HFFc6 (cell line): ENCODE measurements around the gene MEP1A. TPM values are rescaled to one million over a fixed set of nuclear protein-coding genes. Genes with fewer than 3 reads are reported as not detected.

ENCODE experiments used
- DNase-seq: peaks from one replicate; pipeline ENCODE4 v3.0.0-alpha.2; 2018
- H3K27ac Mint-ChIP-seq: 2 replicates; pipeline ENCODE4 v1.8.0; 2020; ENCODE audit warnings: mild to moderate bottlenecking, mixed read lengths
- H3K27me3 Mint-ChIP-seq: 2 replicates; pipeline ENCODE4 v1.8.0; 2021; ENCODE audit warnings: mild to moderate bottlenecking, moderate library complexity, mixed read lengths; ENCODE audit not compliant: insufficient read depth
- H3K36me3 Mint-ChIP-seq: 2 replicates; pipeline ENCODE4 v1.8.0; 2021; ENCODE audit warnings: low read depth, mixed read lengths
- H3K4me1 Mint-ChIP-seq: 2 replicates; pipeline ENCODE4 v1.8.0; 2020; ENCODE audit warnings: low read depth, mixed read lengths
- H3K4me3 Mint-ChIP-seq: 2 replicates; pipeline ENCODE4 v1.8.0; 2020; ENCODE audit warnings: mild to moderate bottlenecking, moderate library complexity, mixed read lengths
- H3K9me3 Mint-ChIP-seq: 2 replicates; pipeline ENCODE4 v1.8.0; 2020; ENCODE audit warnings: mild to moderate bottlenecking, mixed read lengths
- CTCF ChIP-seq: fragments of 200-600 bp; sonication (generic); IDR thresholded peaks from 2 replicates; pipeline ENCODE4 v1.5.0; 2021; ENCODE audit warnings: antibody characterized with exemption, mild to moderate bottlenecking
- total RNA-seq, 6 experiments: library from RNA; stranded (reverse); fragmentation: NEBNext Ultra II Directional; extraction: Animal tissue kit (Norgen Biotek cat#: 25700); gene quantifications; 2 replicates in 1 of 6; 3 replicates in 5 of 6; pipeline ENCODE4 v1.2.3, GENCODE V29; 2021

The MEP1A gene
- total RNA-seq, 6 experiments from 2014 or later = not detected

- no peak for TF ChIP-seq CTCF
- Mint-ChIP-seq H3K4me1 (no peaks in the 10 kb centered on the region), H3K4me3 (no peak overlapping the region), H3K9me3 (peaks cover 16% of the 10 kb centered on the region), H3K27me3 (no peaks in the 10 kb centered on the region; the same call in 1 of the 2 replicates), H3K36me3 (no peaks in the 10 kb centered on the region), H3K27ac (no peak overlapping the region)
- DNase-seq = no peak
These were observed 43.5 kb upstream of the MEP1A start for GRCh38 chr6:46749731-46750130.

GRCh38 chr6:46751658-46752057 is 41.5 kb upstream of the MEP1A start:
- Mint-ChIP-seq H3K36me3 (no peaks in the 10 kb centered on the region), H3K4me3 (no peak overlapping the region)

GRCh38 chr6:46755865-46756264 is 37.3 kb upstream of the MEP1A start:
- DNase-seq = no peak
- Mint-ChIP-seq H3K27me3 (no peaks in the 10 kb centered on the region; the same call in 1 of the 2 replicates), H3K9me3 (no peaks in the 10 kb centered on the region; the same call in 1 of the 2 replicates), H3K27ac (no peak overlapping the region), H3K36me3 (no peaks in the 10 kb centered on the region), H3K4me1 (no peaks in the 10 kb centered on the region), H3K4me3 (no peak overlapping the region)
- no peak for TF ChIP-seq CTCF

More at GRCh38 chr6:46751658-46752057, 41.5 kb upstream of the MEP1A start:
- DNase-seq = no peak
- H3K9me3 Mint-ChIP-seq = peaks cover 3% of the 10 kb centered on the region; the same call in 1 of the 2 replicates
- H3K27ac Mint-ChIP-seq = no peak overlapping the region
- H3K4me1 Mint-ChIP-seq = no peaks in the 10 kb centered on the region
- no peak for TF ChIP-seq CTCF
- no peaks in the 10 kb centered on the region; the same call in 1 of the 2 replicates for H3K27me3 Mint-ChIP-seq

- no peak for DNase-seq
- H3K27me3 Mint-ChIP-seq = no peaks in the 10 kb centered on the region; the same call in 1 of the 2 replicates
- no peaks in the 10 kb centered on the region; the same call in 1 of the 2 replicates for H3K9me3 Mint-ChIP-seq
- H3K4me3 Mint-ChIP-seq = no peak overlapping the region
- no peaks in the 10 kb centered on the region for H3K4me1 Mint-ChIP-seq
- H3K36me3 Mint-ChIP-seq = no peaks in the 10 kb centered on the region
- H3K27ac Mint-ChIP-seq = no peak overlapping the region
- no peak for TF ChIP-seq CTCF
These were observed 36.5 kb upstream of the MEP1A start for GRCh38 chr6:46756469-46757213.

- no peaks in the 10 kb centered on the region for H3K36me3 Mint-ChIP-seq
- no peak overlapping the region for H3K27ac Mint-ChIP-seq
- H3K4me3 Mint-ChIP-seq = no peak overlapping the region
- no peaks in the 10 kb centered on the region; the same call in 1 of the 2 replicates for H3K9me3 Mint-ChIP-seq
- TF ChIP-seq CTCF = no peak
- DNase-seq = no peak
- H3K4me1 Mint-ChIP-seq = no peaks in the 10 kb centered on the region
- H3K27me3 Mint-ChIP-seq = no peaks in the 10 kb centered on the region; the same call in 1 of the 2 replicates
These were observed 36.0 kb upstream of the MEP1A start for GRCh38 chr6:46757214-46757596.
